ENCODE results near the gene SIN3B. TPM values are rescaled to one million over a fixed set of nuclear protein-coding genes. Genes with fewer than 3 reads are reported as not detected.
"Not testable (repeated sequence)": the region's sequence is repeated elsewhere in the genome, so short reads cannot be mapped to it uniquely, and the experiment has no call there.

Gene SIN3B
- total RNA-seq, 5 donors from 2014 or later (not counting 1 experiment from before 2014, with no cell fraction given), result 76.4 to 94.5 (median 84.1) TPM

DNA sequence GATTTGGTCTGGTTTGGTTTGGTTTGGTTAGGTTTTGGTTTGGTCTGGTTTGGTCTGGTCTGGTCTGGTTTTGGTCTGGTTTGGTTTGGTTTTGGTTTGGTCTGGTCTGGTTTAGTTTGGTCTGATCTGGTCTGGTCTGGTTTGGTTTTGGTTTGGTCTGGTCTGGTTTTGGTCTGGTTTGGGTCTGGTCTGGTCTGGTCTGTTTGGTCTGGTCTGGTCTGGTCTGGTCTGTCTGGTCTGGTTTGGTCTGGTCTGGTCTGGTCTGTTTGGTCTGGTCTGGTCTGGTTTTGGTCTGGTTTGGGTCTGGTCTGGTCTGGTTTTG lies 45.7 kb downstream of the SIN3B start:
- H3K4me1 ChIP-seq (ENCODE audit: control insufficient read depth in 1 of 2, extremely low read depth in 1 of 2, insufficient read depth in 2 of 2, low read length in 2 of 2); POLR2A ChIA-PET; H3K4me3 ChIP-seq (ENCODE audit: control insufficient read depth in 1 of 2, extremely low read depth in 1 of 2, low read length in 1 of 2); H3K27me3 ChIP-seq (replicated peaks in 1 of 2; ENCODE audit: control insufficient read depth in 2 of 2, extremely low read depth in 1 of 2, insufficient read depth in 2 of 2, low read length in 1 of 2); DNase-seq; H3K9me3 Mint-ChIP-seq; ATAC-seq (replicated peaks in 1 of 4); CTCF ChIA-PET; H3K27me3 Mint-ChIP-seq; H3K9me3 ChIP-seq: not testable (repeated sequence)
- Mint-ChIP-seq H3K4me1 (peaks cover 13 to 20% (median 17%) of the 10 kb centered on the region in 3 donors), H3K27ac (peak overlapping the region; percentile 81 to 87), H3K36me3 (peaks cover 45% of the 10 kb centered on the region), H3K4me3 (peak overlapping the region in 1 of 3 donors; percentile 1)
- H3K27ac ChIP-seq (ENCODE audit: low read length), result peak overlapping the region; percentile 46
- H3K36me3 ChIP-seq (ENCODE audit: control insufficient read depth in 2 of 2, extremely low read depth in 1 of 2, insufficient read depth in 1 of 2, low read length in 1 of 2), result peaks cover 23 to 72% of the 10 kb centered on the region in 2 donors

DNA sequence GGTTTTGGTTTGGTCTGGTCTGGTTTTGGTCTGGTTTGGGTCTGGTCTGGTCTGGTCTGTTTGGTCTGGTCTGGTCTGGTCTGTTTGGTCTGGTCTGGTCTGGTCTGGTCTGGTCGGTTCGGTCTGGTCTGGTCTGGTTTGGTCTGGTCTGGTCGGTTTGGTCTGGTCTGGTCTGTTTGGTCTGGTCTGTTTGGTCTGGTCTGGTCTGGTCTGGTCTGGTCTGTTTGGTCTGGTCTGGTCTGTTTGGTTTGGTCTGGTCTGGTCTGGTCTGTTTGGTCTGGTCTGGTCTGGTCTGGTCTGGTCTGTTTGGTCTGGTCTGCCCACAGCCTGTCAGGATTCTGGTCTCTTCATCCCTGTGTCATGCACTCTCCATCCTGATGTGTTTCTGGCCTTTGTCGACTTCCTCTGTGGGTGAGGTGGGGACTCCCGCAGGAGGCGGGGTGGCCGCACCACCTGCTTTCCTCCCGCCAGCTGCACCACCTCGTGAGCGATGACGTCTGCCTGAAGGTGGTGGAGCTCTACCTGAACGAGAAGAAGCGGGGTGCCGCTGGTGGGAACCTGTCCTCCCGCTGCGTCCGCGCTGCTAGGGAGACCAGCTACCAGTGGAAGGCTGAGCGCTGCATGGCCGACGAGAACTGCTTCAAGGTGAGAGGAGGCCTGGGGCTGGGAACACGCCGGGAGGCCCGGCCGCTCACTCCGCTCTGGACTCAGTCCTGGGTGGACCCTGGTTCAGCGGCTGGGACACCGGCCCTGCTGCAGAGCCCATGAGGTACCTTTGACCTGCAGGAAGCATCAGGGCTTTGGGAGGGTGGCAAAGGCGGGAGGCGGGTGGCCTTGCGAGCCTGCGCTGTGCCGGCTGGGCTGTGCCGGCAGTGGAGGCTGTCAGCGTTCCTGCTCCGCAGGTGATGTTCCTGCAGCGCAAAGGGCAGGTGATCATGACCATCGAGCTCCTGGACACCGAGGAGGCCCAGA lies 46.7 kb downstream of the SIN3B start:
- 94% methylated on average over 36 of the region's 39 CpGs for WGBS (ENCODE audit: insufficient coverage)
- ATAC-seq (replicated peaks in 1 of 4) (peak in 1 of 4 experiments; percentile 44), DNase-seq (peak in 3 of 35 experiments; percentile 11 to 18 (median 17))
- Histone ChIP-seq H3K4me3 (ENCODE audit: control insufficient read depth in 1 of 2, extremely low read depth in 1 of 2, low read length in 1 of 2) (no peak overlapping the region), H3K27ac (ENCODE audit: low read length) (no peak overlapping the region), H3K27me3 (replicated peaks in 1 of 2; ENCODE audit: control insufficient read depth in 2 of 2, extremely low read depth in 1 of 2, insufficient read depth in 2 of 2, low read length in 1 of 2) (peaks cover 0 to 2% of the 10 kb centered on the region in 2 experiments), H3K9me3 (no peaks in the 10 kb centered on the region), H3K4me1 (ENCODE audit: control insufficient read depth in 1 of 2, extremely low read depth in 1 of 2, insufficient read depth in 2 of 2, low read length in 2 of 2) (peaks cover 0 to 4% of the 10 kb centered on the region in 2 experiments), H3K36me3 (ENCODE audit: control insufficient read depth in 2 of 2, extremely low read depth in 1 of 2, insufficient read depth in 1 of 2, low read length in 1 of 2) (peaks cover 22 to 68% of the 10 kb centered on the region in 2 donors)
- Mint-ChIP-seq H3K36me3 (peaks cover 54% of the 10 kb centered on the region), H3K4me3 (no peak overlapping the region), H3K27ac (peak overlapping the region in 1 of 2 donors; percentile 67), H3K27me3 (no peaks in the 10 kb centered on the region), H3K9me3 (no peaks in the 10 kb centered on the region), H3K4me1 (peaks cover 13 to 20% (median 17%) of the 10 kb centered on the region in 3 donors)
- ChIA-PET CTCF (no interaction called here), POLR2A (no interaction called here)

DNA sequence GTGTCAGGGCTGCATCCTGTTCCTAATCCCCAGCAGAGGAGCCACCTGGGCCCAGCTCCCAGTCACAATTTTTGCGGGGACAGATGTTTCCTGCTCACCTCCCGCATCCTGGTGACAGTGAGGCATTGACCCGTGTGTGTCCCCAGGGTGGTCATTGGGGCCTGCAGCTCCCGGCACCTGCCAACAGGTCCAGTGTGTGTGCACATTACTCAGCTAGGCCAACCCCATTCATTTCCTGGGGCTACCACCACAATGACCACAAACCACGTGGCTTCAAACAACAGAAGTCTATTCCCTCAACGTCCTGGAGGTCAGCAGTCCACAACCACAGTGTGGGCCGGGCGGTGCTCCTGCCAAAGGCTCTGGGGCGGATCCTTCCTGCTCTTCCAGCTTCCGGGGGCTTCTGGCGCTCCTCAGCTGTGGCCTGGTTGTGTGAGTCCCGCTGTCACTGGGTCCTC lies 47.7 kb downstream of the SIN3B start:
- H3K4me1 Mint-ChIP-seq, result peaks cover 13 to 20% (median 17%) of the 10 kb centered on the region in 3 donors
- ChIA-PET CTCF (no interaction called here), POLR2A (no interaction called here)
- no peak overlapping the region for H3K4me3 ChIP-seq (ENCODE audit: control insufficient read depth in 1 of 2, extremely low read depth in 1 of 2, low read length in 1 of 2)
- H3K27ac Mint-ChIP-seq, result no peak overlapping the region
- H3K9me3 ChIP-seq, result no peaks in the 10 kb centered on the region
- peaks cover 0 to 4% of the 10 kb centered on the region in 2 experiments for H3K4me1 ChIP-seq (ENCODE audit: control insufficient read depth in 1 of 2, extremely low read depth in 1 of 2, insufficient read depth in 2 of 2, low read length in 2 of 2)
- H3K27me3 ChIP-seq (replicated peaks in 1 of 2; ENCODE audit: control insufficient read depth in 2 of 2, extremely low read depth in 1 of 2, insufficient read depth in 2 of 2, low read length in 1 of 2), result peaks cover 0 to 9% of the 10 kb centered on the region in 2 experiments
- H3K36me3 ChIP-seq (ENCODE audit: control insufficient read depth in 2 of 2, extremely low read depth in 1 of 2, insufficient read depth in 1 of 2, low read length in 1 of 2), result peaks cover 22 to 58% of the 10 kb centered on the region in 2 donors
- no peak for ATAC-seq (replicated peaks in 1 of 4)
- 78% methylated on average over 10 of the region's 12 CpGs for WGBS (ENCODE audit: insufficient coverage)
- H3K27ac ChIP-seq (ENCODE audit: low read length), result no peak overlapping the region
- no peak overlapping the region for H3K4me3 Mint-ChIP-seq
- peaks cover 0 to 6% (median 6%) of the 10 kb centered on the region in 3 donors for H3K9me3 Mint-ChIP-seq
- no peaks in the 10 kb centered on the region for H3K27me3 Mint-ChIP-seq
- DNase-seq, result no peak
- H3K36me3 Mint-ChIP-seq, result peaks cover 55% of the 10 kb centered on the region

DNA sequence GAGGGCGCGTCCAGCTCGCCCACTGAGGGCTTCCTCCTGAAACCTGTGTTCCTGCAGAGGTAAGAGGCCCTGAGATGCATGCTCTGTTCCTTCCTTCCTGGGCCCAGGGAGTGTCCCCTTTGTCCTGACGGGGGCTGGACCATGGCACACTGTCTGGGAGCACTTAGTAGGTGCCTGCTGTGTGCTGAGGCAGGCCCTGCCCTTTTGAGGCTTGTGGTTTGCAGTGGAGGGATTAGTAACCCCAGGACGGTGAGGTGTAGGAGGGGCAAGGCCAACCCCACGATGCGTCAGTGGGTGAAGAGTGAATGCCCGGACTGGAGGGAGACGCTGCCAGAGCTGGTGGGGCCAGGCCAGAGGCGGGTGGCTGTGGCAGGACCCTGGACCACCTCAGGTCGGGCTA lies 48.4 kb downstream of the SIN3B start:
- peaks cover 57% of the 10 kb centered on the region for H3K36me3 Mint-ChIP-seq
- POLR2A ChIA-PET, result no interaction called here

DNA sequence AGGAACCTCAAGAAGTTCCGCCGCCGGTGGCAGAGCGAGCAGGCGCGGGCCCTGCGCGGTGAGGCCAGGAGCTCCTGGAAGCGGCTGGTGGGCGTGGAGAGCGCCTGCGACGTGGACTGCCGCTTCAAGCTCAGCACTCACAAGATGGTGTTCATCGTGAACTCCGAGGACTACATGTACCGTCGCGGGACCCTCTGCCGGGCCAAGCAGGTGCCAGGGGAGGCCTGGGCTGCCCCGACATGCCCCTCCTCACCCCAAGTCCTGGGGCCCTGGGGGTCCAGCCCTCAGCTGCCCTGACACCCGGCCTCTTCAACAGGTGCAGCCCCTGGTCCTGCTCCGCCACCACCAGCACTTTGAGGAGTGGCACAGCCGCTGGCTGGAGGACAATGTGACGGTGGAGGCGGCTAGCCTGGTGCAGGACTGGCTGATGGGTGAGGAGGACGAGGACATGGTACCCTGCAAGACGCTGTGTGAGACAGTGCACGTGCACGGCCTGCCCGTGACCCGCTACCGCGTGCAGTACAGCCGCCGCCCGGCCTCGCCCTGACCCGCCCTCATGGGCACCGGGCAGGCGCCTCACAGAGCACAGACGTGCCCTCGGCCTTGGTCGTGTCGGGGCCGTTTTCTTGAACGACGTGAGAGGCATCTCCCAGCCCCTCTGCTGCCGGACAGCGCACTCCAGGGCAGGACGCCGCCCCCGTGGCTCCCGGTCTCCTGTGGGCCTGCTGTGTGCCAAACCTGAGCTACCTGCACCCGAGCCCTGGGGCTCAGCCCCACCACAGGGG lies 49.2 kb downstream of the SIN3B start:
- Histone ChIP-seq H3K36me3 (ENCODE audit: control insufficient read depth in 2 of 2, extremely low read depth in 1 of 2, insufficient read depth in 1 of 2, low read length in 1 of 2) (peaks cover 22 to 50% of the 10 kb centered on the region in 2 donors), H3K9me3 (no peaks in the 10 kb centered on the region), H3K27ac (ENCODE audit: low read length) (no peak overlapping the region), H3K4me1 (ENCODE audit: control insufficient read depth in 1 of 2, extremely low read depth in 1 of 2, insufficient read depth in 2 of 2, low read length in 2 of 2) (peaks cover 0 to 4% of the 10 kb centered on the region in 2 experiments), H3K27me3 (replicated peaks in 1 of 2; ENCODE audit: control insufficient read depth in 2 of 2, extremely low read depth in 1 of 2, insufficient read depth in 2 of 2, low read length in 1 of 2) (peaks cover 0 to 11% of the 10 kb centered on the region in 2 experiments), H3K4me3 (ENCODE audit: control insufficient read depth in 1 of 2, extremely low read depth in 1 of 2, low read length in 1 of 2) (no peak overlapping the region)
- no peak overlapping the region for H3K27ac Mint-ChIP-seq
- 96% methylated on average over 55 of the region's 55 CpGs for WGBS (ENCODE audit: insufficient coverage)
- no peaks in the 10 kb centered on the region for H3K27me3 Mint-ChIP-seq
- ChIA-PET POLR2A (no interaction called here), CTCF (no interaction called here)
- H3K4me3 Mint-ChIP-seq, result no peak overlapping the region
- peaks cover 13 to 20% (median 17%) of the 10 kb centered on the region in 3 donors for H3K4me1 Mint-ChIP-seq
- DNase-seq, result no peak
- H3K9me3 Mint-ChIP-seq, result peaks cover 4 to 18% (median 17%) of the 10 kb centered on the region in 3 donors
- peaks cover 62% of the 10 kb centered on the region for H3K36me3 Mint-ChIP-seq
- ATAC-seq (replicated peaks in 1 of 4), result no peak

More for the DNA sequence above, 48.4 kb downstream of the SIN3B start:
- no peak for ATAC-seq (replicated peaks in 1 of 4)
- Mint-ChIP-seq H3K27me3 (no peaks in the 10 kb centered on the region), H3K4me3 (no peak overlapping the region), H3K9me3 (peaks cover 0 to 13% (median 12%) of the 10 kb centered on the region in 3 donors), H3K4me1 (peaks cover 13 to 20% (median 17%) of the 10 kb centered on the region in 3 donors), H3K27ac (no peak overlapping the region)
- Histone ChIP-seq H3K4me3 (ENCODE audit: control insufficient read depth in 1 of 2, extremely low read depth in 1 of 2, low read length in 1 of 2) (no peak overlapping the region), H3K27ac (ENCODE audit: low read length) (no peak overlapping the region), H3K27me3 (replicated peaks in 1 of 2; ENCODE audit: control insufficient read depth in 2 of 2, extremely low read depth in 1 of 2, insufficient read depth in 2 of 2, low read length in 1 of 2) (peaks cover 0 to 9% of the 10 kb centered on the region in 2 experiments), H3K9me3 (no peaks in the 10 kb centered on the region), H3K4me1 (ENCODE audit: control insufficient read depth in 1 of 2, extremely low read depth in 1 of 2, insufficient read depth in 2 of 2, low read length in 2 of 2) (peaks cover 0 to 4% of the 10 kb centered on the region in 2 experiments), H3K36me3 (ENCODE audit: control insufficient read depth in 2 of 2, extremely low read depth in 1 of 2, insufficient read depth in 1 of 2, low read length in 1 of 2) (peaks cover 22 to 58% of the 10 kb centered on the region in 2 donors)
- CTCF ChIA-PET, result no interaction called here
- WGBS (ENCODE audit: insufficient coverage), result 79% methylated on average over 11 of the region's 11 CpGs
- no peak for DNase-seq

DNA sequence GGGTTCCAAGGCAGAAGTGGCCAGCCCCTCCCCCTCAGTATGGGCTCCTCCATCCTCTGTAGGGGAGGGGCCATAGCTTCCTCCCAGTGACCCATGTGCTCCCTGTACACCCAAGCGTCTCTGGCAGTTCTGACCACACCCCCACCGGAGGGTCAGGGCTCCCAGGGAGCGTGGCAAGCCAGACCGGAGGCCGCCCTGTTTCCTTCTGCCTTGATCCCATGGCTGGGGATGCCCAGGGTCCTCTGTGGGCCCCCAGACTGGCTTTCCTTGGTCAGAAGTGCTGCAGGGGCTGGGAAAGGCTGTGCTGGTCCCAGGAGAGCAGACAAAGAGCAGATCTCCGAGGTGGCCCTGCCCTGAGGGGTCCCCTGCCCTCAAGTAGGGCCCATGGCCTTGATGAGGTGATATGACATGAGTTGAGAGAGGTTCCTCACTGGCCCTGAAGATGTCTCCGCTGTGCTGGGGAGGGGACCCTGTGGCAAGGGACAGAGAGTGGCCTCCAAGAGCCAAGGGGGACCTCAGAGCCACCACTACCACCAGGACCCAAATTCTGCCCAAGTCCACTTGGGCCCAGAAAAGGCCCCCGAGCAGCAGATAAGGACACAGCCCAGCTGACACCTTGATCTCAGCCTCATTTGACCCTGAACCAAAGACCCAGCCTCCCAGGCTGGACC lies 51.8 kb downstream of the SIN3B start:
- 92% methylated on average over 6 of the region's 8 CpGs for WGBS (ENCODE audit: insufficient coverage)
- Mint-ChIP-seq H3K36me3 (peaks cover 44% of the 10 kb centered on the region), H3K27ac (no peak overlapping the region), H3K27me3 (no peaks in the 10 kb centered on the region), H3K4me3 (no peak overlapping the region), H3K9me3 (peaks cover 4 to 18% (median 17%) of the 10 kb centered on the region in 3 donors), H3K4me1 (peaks cover 0 to 1% (median 0%) of the 10 kb centered on the region in 3 donors)
- ChIA-PET CTCF (no interaction called here), POLR2A (no interaction called here)
- ATAC-seq (replicated peaks in 1 of 4) (no peak), DNase-seq (no peak)
- Histone ChIP-seq H3K4me1 (ENCODE audit: control insufficient read depth in 1 of 2, extremely low read depth in 1 of 2, insufficient read depth in 2 of 2, low read length in 2 of 2) (peaks cover 0 to 3% of the 10 kb centered on the region in 2 experiments), H3K36me3 (ENCODE audit: control insufficient read depth in 2 of 2, extremely low read depth in 1 of 2, insufficient read depth in 1 of 2, low read length in 1 of 2) (peaks cover 19 to 41% of the 10 kb centered on the region in 2 donors), H3K9me3 (no peaks in the 10 kb centered on the region), H3K4me3 (ENCODE audit: control insufficient read depth in 1 of 2, extremely low read depth in 1 of 2, low read length in 1 of 2) (no peak overlapping the region), H3K27me3 (replicated peaks in 1 of 2; ENCODE audit: control insufficient read depth in 2 of 2, extremely low read depth in 1 of 2, insufficient read depth in 2 of 2, low read length in 1 of 2) (peaks cover 0 to 22% of the 10 kb centered on the region in 2 experiments), H3K27ac (ENCODE audit: low read length) (no peak overlapping the region)
